Measurements from ENCODE around the gene CCDC3.

Gene CCDC3

DNA sequence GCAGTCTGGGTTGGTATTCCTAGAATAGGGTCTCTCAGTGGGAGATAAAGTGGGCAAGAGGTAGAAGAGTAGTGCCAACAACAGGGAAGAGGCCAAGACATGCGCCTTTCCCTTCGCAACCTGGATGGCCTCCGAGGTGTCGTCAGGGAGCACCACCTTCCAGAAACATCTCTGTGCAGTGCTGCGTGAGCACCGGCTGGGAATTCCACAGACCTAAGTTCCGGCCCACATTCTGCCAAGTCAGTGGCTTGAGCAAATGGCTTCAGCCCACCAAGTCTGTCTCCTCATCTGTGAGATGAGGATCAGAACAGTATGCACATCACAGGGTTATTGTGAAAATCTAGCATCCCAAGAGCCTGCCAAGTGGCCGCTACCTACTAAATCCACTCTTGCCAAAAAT lies 40.6 kb downstream of the CCDC3 start:
- no peak for DNase-seq

DNA sequence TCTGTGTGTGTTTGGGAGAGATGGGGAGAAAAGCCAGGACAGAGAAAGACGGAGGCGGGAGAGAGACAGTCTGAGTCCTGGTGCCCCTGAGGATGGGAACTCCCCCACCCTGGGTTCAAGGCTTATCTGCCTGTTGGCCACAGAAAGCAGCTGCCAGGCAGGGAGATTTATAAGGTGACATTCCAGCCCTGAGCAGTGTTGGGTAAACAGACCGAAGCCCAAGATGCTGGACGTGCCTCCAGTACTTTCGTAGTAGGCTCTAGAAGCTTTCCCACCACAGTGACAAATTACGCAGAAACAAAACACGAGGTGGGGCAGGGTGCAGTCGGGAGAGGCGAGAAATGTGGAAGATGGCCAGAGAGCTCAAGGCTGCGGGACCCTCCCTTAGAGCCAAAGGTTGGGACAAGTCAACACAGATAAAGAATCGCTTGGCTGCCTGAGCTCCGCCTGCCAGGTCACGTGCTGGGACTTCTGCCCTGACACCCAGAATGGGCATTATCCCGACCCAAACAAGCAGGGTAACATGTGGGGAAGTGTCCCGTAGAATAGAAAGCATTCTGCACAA lies 41.1 kb downstream of the CCDC3 start:
- no peak for DNase-seq

- DNase-seq = no peak
These were observed 42.9 kb downstream of the CCDC3 start for GRCh38 chr10:12958546-12959110.

DNA sequence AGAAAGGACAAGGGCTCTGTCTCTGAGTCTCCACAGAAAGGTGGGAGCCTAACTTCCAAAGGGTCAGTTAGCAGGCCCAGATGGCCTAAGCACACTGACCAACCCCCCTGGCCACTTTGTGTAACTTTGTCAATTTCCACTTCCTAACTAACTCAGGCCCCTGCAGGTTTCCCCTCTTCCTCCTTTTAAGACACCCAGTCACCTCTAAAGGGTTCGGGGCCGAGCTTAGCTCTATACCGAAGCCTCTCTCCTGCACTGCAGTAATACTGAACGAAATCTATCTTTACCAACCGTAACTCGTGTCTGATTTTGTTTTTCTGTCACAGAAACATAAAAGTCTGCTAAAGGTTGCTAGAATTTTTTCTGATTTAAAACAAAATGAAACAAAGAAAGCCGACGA lies 44.4 kb downstream of the CCDC3 start:
- DNase-seq = no peak

- DNase-seq = no peak
These were observed 46.6 kb downstream of the CCDC3 start for GRCh38 chr10:12954866-12955265.

DNA sequence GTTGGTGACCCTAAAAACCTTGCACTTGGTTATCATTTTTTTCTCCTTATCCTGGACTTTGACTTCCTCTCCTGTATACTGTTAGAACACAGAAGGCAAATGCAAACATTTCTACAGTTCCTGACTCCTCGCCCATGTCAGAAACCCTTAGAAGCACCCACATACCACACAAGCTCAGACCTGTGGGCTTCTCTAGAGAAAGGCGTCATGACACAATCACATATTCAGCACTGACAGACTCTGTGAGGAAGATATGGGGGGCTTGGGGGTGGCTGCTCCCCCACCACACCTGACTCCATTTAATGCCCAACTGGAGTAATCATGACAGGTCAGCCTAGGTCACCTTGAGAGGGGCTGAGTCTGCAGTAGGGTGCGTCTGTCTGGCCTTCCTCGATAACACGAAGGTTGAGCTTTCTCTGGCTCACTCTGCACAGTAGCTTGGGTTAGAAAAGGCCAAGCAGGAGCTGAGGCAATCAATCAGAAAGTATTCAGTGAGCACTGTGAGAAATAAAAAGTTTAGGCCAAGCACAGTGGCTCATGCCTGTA lies 50.9 kb downstream of the CCDC3 start:
- no peak for DNase-seq

- no peak for DNase-seq
These were observed 52.3 kb downstream of the CCDC3 start for GRCh38 chr10:12949248-12949647.

DNA sequence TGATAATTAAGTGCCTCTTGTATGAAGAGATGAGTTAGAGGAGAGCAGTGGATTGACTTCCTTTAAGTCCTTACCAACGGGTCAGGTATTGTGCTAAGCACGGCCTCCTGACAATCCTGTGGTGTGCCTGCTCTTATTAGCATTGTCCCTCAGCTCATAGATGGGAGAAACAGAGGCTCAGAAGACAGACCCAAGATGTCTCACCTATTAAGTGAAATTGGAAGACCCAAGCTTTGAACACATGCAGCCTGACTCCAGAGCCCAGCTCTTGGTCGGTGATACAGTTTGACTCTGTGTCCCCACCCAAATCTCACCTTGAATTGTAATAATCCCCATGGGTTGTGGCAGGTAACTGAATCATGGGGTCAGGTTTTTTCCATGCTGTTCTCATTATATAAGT lies 53.8 kb downstream of the CCDC3 start:
- no peak for DNase-seq

DNA sequence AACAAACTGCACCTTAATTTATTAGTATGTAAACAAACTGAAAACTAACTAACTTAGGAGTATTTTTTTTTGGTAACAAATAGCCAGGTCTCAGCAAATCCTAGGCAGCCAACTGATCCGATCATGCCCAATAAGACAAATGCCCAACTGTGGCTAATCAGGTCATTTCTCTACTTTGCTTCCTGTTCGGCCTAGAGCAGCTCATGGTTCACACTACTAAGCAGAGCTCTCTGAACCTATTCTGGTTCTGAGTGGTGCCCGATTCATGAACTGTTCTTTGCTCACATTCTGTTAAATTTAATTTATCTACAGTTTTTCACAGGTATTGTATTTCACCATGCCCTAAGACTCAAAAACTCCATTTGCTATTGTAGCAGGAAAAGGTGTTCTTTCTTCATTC lies 55.1 kb downstream of the CCDC3 start:
- DNase-seq = no peak

DNA sequence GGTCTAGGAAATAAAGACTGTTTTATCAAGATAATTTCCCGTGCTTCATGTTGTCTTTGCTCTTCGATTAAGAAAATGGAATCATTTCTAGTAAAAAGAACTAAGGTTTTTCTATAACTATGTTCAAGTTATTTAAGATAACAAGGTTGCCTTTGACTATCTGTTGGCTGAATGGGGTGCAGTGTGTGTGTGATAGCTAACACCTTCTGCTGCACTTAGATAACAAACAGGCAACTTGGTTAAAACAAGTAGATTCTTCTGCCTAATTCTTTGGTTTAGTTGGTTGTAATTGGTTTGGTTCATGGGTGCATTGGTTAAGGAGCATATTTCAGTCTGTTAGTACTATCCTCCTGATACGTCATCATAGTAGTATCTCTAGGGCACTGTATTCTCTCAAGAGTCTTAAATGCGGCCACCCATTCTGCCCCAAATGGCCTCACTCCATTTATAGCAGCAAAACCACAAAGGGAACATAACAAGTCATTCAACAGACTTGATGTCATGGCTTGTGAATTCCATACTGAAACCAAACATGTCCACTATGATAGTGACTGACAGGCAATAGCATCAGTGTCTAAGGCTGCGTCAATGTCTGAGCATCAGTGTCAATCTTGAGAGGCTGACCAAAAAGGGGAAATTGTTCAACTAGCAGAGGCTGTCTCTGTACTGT lies 55.7 kb downstream of the CCDC3 start:
- DNase-seq = no peak

DNA sequence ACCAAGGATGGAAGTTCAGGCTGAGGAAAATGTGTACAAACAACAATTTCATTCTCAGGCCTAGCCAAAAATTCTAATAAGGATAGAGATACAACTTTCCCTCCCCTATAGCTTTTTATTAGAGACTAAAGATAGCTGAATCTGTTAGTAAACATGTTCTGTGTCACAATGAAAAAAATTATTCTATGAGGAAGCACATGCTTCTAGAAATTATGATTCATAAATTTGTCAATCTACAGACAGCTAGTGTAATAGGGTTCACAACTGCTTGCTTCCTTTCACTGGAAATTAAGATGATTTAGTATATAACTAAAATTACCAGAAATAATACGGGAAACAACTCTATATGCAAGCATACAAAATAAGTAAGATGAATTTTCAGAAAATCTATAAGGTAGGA lies 56.6 kb downstream of the CCDC3 start:
- DNase-seq = no peak

DNA sequence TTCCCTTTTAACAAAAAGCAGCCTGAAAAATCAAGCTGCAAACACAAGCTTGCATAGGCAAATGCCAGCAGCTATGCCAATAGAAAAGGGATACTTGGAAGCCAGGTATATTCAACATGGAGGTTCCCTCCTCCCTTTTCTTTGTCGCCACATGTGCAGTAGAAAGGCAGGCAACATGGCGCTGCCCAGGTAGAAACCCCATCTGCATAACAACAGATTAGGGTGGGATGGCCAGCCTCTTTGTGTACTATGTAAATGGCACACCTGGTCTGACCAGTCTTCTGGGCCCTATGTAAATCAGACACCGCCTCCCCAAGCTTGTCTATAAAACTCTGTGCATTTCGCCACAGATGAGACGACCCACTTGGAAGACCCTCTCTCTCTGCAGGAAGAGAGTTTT lies 58.1 kb downstream of the CCDC3 start:
- DNase-seq = no peak

- no peak for DNase-seq
These were observed 59.5 kb downstream of the CCDC3 start for GRCh38 chr10:12941966-12942365.

- no peak for DNase-seq
These were observed 60.7 kb downstream of the CCDC3 start for GRCh38 chr10:12940791-12941190.

GRCh38 chr10:12938271-12938670 lies 63.2 kb downstream of the CCDC3 start:
- no peak for DNase-seq

DNA sequence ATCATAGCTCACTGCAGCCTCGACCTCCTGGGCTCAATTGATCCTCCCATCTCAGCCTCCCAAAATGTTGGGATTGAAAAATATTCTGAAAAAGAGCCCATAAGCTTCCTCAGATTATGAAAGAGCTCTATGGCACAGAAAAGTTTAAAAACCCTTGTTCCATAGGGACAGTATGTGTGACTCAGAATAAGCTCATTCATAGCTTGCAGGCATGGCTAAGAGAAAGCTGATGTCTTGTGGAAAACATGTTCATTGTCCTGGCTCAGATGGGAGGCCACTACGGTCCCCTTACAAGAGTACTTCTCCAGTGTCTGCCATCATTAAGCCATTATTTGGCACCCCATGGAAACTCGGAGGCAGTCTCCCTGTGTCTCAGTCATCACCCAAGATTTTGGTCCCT lies 64.0 kb downstream of the CCDC3 start:
- no peak for DNase-seq

GRCh38 chr10:12934777-12935176 lies 66.7 kb downstream of the CCDC3 start:
- no peak for DNase-seq

DNA sequence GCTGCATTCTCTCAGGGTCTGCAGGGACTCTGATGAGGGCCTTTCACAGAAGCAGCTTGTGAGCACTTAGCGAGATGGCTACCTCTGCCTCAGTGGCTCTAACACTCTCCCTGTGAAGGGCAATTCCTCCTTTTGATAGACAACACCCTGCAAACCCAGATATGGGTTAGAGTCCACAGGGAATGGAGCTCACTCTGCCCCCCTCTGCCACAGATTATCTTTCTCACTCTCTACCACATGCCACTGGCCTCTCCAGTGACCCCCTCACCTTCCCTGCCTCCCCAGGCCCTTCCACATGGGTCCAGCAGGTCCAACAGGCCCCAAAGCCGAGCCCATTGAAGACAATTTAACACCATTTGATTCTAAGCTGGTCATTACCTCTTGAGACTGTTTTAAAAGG lies 72.1 kb downstream of the CCDC3 start:
- no peak for DNase-seq

GRCh38 chr10:12928571-12928970 lies 72.9 kb downstream of the CCDC3 start:
- DNase-seq = no peak

- no peak for DNase-seq
These were observed 73.6 kb downstream of the CCDC3 start for GRCh38 chr10:12927896-12928295.

GRCh38 chr10:12925845-12926244 lies 75.7 kb downstream of the CCDC3 start:
- no peak for DNase-seq

DNA sequence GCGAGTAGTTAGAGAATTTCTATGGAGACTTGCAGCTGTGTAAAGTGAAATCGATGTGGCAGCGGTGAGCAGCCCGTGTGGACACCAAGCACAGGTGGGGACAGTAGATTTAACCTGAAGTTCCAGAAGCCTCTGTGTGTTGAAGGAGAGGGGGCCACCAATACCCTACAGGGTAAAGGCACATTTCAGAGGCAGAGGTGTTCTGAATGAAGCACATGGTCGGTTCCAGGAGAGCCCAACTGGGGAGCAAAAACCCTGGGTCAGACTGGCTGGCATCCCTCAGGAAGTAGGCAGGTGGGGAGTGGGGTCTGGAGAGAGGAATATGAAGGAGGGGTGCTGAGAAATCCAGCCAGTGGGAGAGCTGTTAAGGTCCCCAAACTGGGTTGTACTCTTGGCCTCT lies 76.6 kb downstream of the CCDC3 start:
- DNase-seq = no peak

GRCh38 chr10:12922117-12922900 lies 79.2 kb downstream of the CCDC3 start:
- no peak for DNase-seq

GRCh38 chr10:12921163-12921562 lies 80.3 kb downstream of the CCDC3 start:
- DNase-seq = no peak

Measured in T-helper 1 cell (primary cell).